K562 (cell line): ENCODE measurements around the gene TYW3. TPM values are rescaled to one million over a fixed set of nuclear protein-coding genes. Genes with fewer than 3 reads are reported as not detected.

Experiments
- ATF1 ChIP-seq, 2 experiments: fragments of 450-650 bp in 1 of 2; IDR thresholded peaks; 2 replicates each; pipeline ENCODE4 v1.6.1; 2016; ENCODE audit warnings: missing compliant biosample characterization in 1 of 2, missing genetic modification characterization in 1 of 2
- CTBP1 ChIP-seq: fragments of 450-650 bp; IDR thresholded peaks from 2 replicates; pipeline ENCODE4 v1.6.1; 2016; ENCODE audit warnings: borderline replicate concordance
- GABPA ChIP-seq: fragments of 200-800 bp; sonication (Bioruptor generic); conservative IDR thresholded peaks from 2 replicates; pipeline ENCODE4 v1.6.1; 2016; ENCODE audit warnings: low read depth, missing genetic modification characterization, missing compliant biosample characterization
- KDM5B ChIP-seq: fragments of 200-600 bp; sonication (generic); IDR thresholded peaks from 2 replicates; pipeline ENCODE4 v1.6.1; 2012; ENCODE audit warnings: low read depth, mild to moderate bottlenecking, moderate library complexity, low read length, control low read depth, inconsistent platforms; ENCODE audit not compliant: insufficient replicate concordance
- RNF2 ChIP-seq: sonication (generic); IDR thresholded peaks from 2 replicates; pipeline ENCODE4 v1.6.1; 2016
- SOX6 ChIP-seq: fragments of 450-650 bp; IDR thresholded peaks from 2 replicates; pipeline ENCODE4 v1.6.1; 2014; ENCODE audit warnings: mild to moderate bottlenecking
- ZNF384 ChIP-seq: IDR thresholded peaks from 2 replicates; pipeline ENCODE4 v1.6.1; 2012; ENCODE audit warnings: low read depth, low read length, improper control_type of control experiment
- ZNF592 ChIP-seq: fragments of 450-650 bp; IDR thresholded peaks from 2 replicates; pipeline ENCODE4 v1.6.1; 2017; ENCODE audit warnings: antibody characterized with exemption, mild to moderate bottlenecking
- ZNF766 ChIP-seq: fragments of 200-800 bp; sonication (Bioruptor generic); conservative IDR thresholded peaks from 2 replicates; pipeline ENCODE4 v1.6.1; 2016; ENCODE audit warnings: missing genetic modification characterization, missing compliant biosample characterization
- polyA plus RNA-seq, 8 experiments: library from polyadenylated mRNA; depleted of rRNA in 4 of 8; stranded (reverse) in 5 of 8; unstranded in 3 of 8; fragments of >200 nt; fragmentation: Nextera tagmentation in 2 of 8; fragmentation: Illumina TruSeq in 1 of 8; extraction: Ambion mirVana in 2 of 8; extraction: Trizol in 1 of 8; gene quantifications; 2 replicates each; pipeline versions ENCODE4 v1.2.1 to v1.2.3, GENCODE V29; 2011 to 2014; ENCODE audit warnings: inconsistent platforms in 1 of 8, missing spikeins in 1 of 8
- total RNA-seq, 7 experiments: library from RNA; depleted of rRNA in 6 of 7; stranded (reverse); fragments of >200 nt in 6 of 7; fragmentation: Illumina TruSeq in 2 of 7; extraction: Trizol in 2 of 7; gene quantifications; 2 replicates each; pipeline versions ENCODE4 v1.2.1 to v1.2.3, GENCODE V29; 2011 to 2021; ENCODE audit warnings: low replicate concordance in 1 of 7
- TF ChIP-seq, protein P1 (sequence below), 2 experiments: fragments of 450-650 bp; IDR thresholded peaks; 2 replicates each; pipeline ENCODE4 v1.6.1; 2018; ENCODE audit warnings: mild to moderate bottlenecking in 2 of 2, low read depth in 1 of 2; ENCODE audit not compliant: partially characterized antibody in 2 of 2

TYW3 gene
- total and polyA plus RNA-seq, 9 of the 15 experiments (the other 6 are each of a cell fraction or from before 2014, with no cell fraction given), result 22.0 to 54.0 (median 41.1) TPM

GRCh38 chr1:74731399-74732052 is 1.4 kb upstream of the TYW3 start (continued):
- TF ChIP-seq ZNF384 (no peak), ATF1 (CRISPR knock-in tag; IDR thresholded peaks at IDR 0.05) (no peak), ATF1 (tag; IDR thresholded peaks at IDR 0.05) (peak; percentile 15; the same call in 1 of the 2 replicates), KDM5B (no peak), CTBP1 (peak; percentile 35; the same call in 1 of the 2 replicates), RNF2 (no peak), GABPA (tag) (no peak), ZNF766 (CRISPR knock-in tag) (0 out of 2 replicates have a peak, but pooled peaks have one; percentile 24), SOX6 (peak; percentile 58; the same call in 1 of the 2 replicates), ZNF592 (no peak)
- TF ChIP-seq, protein P1, sequence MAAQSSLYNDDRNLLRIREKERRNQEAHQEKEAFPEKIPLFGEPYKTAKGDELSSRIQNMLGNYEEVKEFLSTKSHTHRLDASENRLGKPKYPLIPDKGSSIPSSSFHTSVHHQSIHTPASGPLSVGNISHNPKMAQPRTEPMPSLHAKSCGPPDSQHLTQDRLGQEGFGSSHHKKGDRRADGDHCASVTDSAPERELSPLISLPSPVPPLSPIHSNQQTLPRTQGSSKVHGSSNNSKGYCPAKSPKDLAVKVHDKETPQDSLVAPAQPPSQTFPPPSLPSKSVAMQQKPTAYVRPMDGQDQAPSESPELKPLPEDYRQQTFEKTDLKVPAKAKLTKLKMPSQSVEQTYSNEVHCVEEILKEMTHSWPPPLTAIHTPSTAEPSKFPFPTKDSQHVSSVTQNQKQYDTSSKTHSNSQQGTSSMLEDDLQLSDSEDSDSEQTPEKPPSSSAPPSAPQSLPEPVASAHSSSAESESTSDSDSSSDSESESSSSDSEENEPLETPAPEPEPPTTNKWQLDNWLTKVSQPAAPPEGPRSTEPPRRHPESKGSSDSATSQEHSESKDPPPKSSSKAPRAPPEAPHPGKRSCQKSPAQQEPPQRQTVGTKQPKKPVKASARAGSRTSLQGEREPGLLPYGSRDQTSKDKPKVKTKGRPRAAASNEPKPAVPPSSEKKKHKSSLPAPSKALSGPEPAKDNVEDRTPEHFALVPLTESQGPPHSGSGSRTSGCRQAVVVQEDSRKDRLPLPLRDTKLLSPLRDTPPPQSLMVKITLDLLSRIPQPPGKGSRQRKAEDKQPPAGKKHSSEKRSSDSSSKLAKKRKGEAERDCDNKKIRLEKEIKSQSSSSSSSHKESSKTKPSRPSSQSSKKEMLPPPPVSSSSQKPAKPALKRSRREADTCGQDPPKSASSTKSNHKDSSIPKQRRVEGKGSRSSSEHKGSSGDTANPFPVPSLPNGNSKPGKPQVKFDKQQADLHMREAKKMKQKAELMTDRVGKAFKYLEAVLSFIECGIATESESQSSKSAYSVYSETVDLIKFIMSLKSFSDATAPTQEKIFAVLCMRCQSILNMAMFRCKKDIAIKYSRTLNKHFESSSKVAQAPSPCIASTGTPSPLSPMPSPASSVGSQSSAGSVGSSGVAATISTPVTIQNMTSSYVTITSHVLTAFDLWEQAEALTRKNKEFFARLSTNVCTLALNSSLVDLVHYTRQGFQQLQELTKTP (IDR thresholded peaks at IDR 0.05; ENCODE audit: low read depth in 1 of 2, partially characterized antibody in 2 of 2), result no peak
